ENCODE data around the gene GPR108. TPM values are rescaled to one million over a fixed set of nuclear protein-coding genes. Genes with fewer than 3 reads are reported as not detected.

Gene GPR108
- total RNA-seq, 4 donors from 2014 or later, result 57.1 to 80.0 (median 66.9) TPM

- intact Hi-C loops (cut with DNase I; ENCODE audit: low total_unique reads), result no loop called here
- no peak for DNase-seq (ENCODE audit: low spot score in 2 of 2)
- H3K4me3 ChIP-seq (ENCODE audit: low read depth, poor library complexity, severe bottlenecking), result no peak overlapping the region
- whole genome bisulfite sequencing, 2 donors, result 76 to 81% methylated on average over 15 of the region's 15 CpGs
- TF ChIP-seq CTCF (IDR thresholded peaks at IDR 0.05), result no peak
- no peak for TF ChIP-seq POLR2A (IDR thresholded peaks at IDR 0.05)
These were observed 2.0 kb downstream of the GPR108 start for GRCh38 chr19:6735181-6735911.

GRCh38 chr19:6734096-6734696 is 3.2 kb downstream of the GPR108 start:
- intact Hi-C loops (cut with DNase I; ENCODE audit: low total_unique reads), result no loop called here
- WGBS, 2 donors, result 87 to 88% methylated on average over 20 of the region's 20 CpGs
- no peak for DNase-seq (ENCODE audit: low spot score in 2 of 2)
- H3K4me3 ChIP-seq (ENCODE audit: low read depth, poor library complexity, severe bottlenecking), result no peak overlapping the region
- TF ChIP-seq CTCF (IDR thresholded peaks at IDR 0.05) (no peak), POLR2A (IDR thresholded peaks at IDR 0.05) (no peak)

- H3K4me3 ChIP-seq (ENCODE audit: low read depth, poor library complexity, severe bottlenecking), result no peak overlapping the region
- WGBS, 2 donors, result 91 to 95% methylated on average over 25 to 29 of the region's 29 CpGs
- TF ChIP-seq POLR2A (IDR thresholded peaks at IDR 0.05) (no peak), CTCF (IDR thresholded peaks at IDR 0.05) (no peak)
- intact Hi-C loops (cut with DNase I; ENCODE audit: low total_unique reads), result no loop called here
- DNase-seq (ENCODE audit: low spot score in 2 of 2), result no peak
These were observed 3.9 kb downstream of the GPR108 start for GRCh38 chr19:6733338-6734095.

GRCh38 chr19:6732803-6733337 is 4.5 kb downstream of the GPR108 start:
- H3K4me3 ChIP-seq (ENCODE audit: low read depth, poor library complexity, severe bottlenecking), result no peak overlapping the region
- intact Hi-C loops (cut with DNase I; ENCODE audit: low total_unique reads), result no loop called here
- 90 to 93% methylated on average over 21 of the region's 21 CpGs for WGBS, 2 donors
- TF ChIP-seq CTCF (IDR thresholded peaks at IDR 0.05), result no peak
- TF ChIP-seq POLR2A (IDR thresholded peaks at IDR 0.05), result no peak
- DNase-seq (ENCODE audit: low spot score in 2 of 2), result no peak

- TF ChIP-seq CTCF (IDR thresholded peaks at IDR 0.05), result no peak
- no peak for TF ChIP-seq POLR2A (IDR thresholded peaks at IDR 0.05)
- no peak overlapping the region for H3K4me3 ChIP-seq (ENCODE audit: low read depth, poor library complexity, severe bottlenecking)
- 88 to 93% methylated on average over 17 to 22 of the region's 22 CpGs for WGBS, 2 donors
- intact Hi-C loops (cut with DNase I; ENCODE audit: low total_unique reads), result no loop called here
- DNase-seq (ENCODE audit: low spot score in 2 of 2), result no peak
These were observed 5.6 kb downstream of the GPR108 start for GRCh38 chr19:6731822-6732221.
